ENCODE data around the gene STPG4. TPM values are rescaled to one million over a fixed set of nuclear protein-coding genes. Genes with fewer than 3 reads are reported as not detected.

Gene STPG4
- total and polyA plus RNA-seq, 12 donors: 0.06 to 0.45 (median 0.44) TPM; not detected in 9

DNA sequence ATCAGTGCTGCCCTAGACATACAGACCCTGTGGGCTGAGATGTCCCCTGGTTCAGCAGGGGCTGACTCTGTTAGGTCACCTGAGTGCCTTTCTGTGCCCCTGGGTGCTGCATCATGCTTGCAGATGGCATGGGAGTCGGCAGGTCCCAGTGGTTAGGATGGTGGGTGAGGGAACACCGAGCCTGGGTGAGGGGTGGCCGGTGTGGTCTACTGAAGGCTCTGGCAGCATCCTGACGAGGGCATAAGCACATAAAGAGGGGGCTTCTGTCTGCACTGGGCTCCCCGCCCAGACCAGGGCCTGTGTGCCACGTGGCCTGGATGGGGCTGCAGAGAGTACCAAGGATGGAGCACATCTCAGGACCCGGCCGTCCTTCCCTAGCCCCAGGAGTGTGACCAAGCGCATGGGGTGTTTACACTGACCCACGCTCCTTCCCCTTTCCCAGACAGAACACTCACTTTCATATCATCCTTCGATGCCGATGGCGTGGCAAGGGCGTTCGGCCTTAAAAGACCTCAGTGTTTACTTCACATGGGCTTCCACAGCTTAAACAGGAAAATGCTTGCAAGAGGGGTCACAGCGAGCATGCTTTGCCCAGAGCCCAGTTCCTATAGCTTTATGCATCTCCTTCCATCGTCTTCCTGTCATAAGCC, 115.1 kb downstream of the STPG4 start:
- Histone ChIP-seq H3K36me3 (peaks cover 0 to 31% (median 0%) of the 10 kb centered on the region in 9 donors), H3K27ac (peak overlapping the region in 9 of 10 donors; percentile 57 to 88 (median 77)), H3K27me3 (no peaks in the 10 kb centered on the region), H3K9me3 (no peaks in the 10 kb centered on the region), H3K4me3 (no peak overlapping the region), H3K4me1 (peaks cover 39 to 75% (median 66%) of the 10 kb centered on the region in 9 donors)
- intact Hi-C loops (cut with DNase I): loop anchor here in 1 of 10 donors (5.0 kb wide), 1 partner anchor 38 kb away; no protein-coding TSS in a partner anchor
- ATAC-seq: no peak
- TF ChIP-seq, protein P1, sequence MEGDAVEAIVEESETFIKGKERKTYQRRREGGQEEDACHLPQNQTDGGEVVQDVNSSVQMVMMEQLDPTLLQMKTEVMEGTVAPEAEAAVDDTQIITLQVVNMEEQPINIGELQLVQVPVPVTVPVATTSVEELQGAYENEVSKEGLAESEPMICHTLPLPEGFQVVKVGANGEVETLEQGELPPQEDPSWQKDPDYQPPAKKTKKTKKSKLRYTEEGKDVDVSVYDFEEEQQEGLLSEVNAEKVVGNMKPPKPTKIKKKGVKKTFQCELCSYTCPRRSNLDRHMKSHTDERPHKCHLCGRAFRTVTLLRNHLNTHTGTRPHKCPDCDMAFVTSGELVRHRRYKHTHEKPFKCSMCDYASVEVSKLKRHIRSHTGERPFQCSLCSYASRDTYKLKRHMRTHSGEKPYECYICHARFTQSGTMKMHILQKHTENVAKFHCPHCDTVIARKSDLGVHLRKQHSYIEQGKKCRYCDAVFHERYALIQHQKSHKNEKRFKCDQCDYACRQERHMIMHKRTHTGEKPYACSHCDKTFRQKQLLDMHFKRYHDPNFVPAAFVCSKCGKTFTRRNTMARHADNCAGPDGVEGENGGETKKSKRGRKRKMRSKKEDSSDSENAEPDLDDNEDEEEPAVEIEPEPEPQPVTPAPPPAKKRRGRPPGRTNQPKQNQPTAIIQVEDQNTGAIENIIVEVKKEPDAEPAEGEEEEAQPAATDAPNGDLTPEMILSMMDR (IDR thresholded peaks at IDR 0.05): no peak
- DNase-seq: no peak
- WGBS, 2 donors: 85 to 94% methylated on average over 17 of the region's 17 CpGs

DNA sequence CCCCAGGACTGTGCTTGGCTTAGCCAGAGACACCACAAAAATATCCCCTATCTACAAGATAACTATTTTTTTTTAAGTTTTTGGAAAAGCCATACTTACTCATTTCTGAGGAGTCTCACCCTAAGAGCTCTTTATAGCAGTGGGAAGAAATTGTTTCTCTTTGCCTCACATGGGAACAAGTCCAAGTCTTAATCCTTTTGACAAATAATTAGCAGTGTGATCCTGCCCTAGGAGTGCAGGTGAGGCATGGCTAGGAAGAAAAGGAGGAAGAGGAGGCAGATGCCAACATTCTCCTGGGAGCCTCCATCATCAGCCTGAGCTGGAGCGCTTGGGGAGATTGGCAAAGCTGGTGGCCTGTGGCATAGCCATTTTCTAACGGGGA, 115.6 kb downstream of the STPG4 start:
- DNase-seq (no peak), ATAC-seq (no peak)
- Histone ChIP-seq H3K36me3 (peaks cover 0 to 29% (median 0%) of the 10 kb centered on the region in 9 donors), H3K27me3 (no peaks in the 10 kb centered on the region), H3K27ac (peak overlapping the region in 7 of 10 donors; percentile 57 to 88 (median 77)), H3K9me3 (no peaks in the 10 kb centered on the region), H3K4me3 (no peak overlapping the region), H3K4me1 (peaks cover 45 to 81% (median 71%) of the 10 kb centered on the region in 9 donors)
- TF ChIP-seq, protein P1 (IDR thresholded peaks at IDR 0.05): no peak
- 89 to 98% methylated on average over 2 of the region's 2 CpGs for WGBS, 2 donors
- intact Hi-C loops (cut with DNase I): no loop called here

DNA sequence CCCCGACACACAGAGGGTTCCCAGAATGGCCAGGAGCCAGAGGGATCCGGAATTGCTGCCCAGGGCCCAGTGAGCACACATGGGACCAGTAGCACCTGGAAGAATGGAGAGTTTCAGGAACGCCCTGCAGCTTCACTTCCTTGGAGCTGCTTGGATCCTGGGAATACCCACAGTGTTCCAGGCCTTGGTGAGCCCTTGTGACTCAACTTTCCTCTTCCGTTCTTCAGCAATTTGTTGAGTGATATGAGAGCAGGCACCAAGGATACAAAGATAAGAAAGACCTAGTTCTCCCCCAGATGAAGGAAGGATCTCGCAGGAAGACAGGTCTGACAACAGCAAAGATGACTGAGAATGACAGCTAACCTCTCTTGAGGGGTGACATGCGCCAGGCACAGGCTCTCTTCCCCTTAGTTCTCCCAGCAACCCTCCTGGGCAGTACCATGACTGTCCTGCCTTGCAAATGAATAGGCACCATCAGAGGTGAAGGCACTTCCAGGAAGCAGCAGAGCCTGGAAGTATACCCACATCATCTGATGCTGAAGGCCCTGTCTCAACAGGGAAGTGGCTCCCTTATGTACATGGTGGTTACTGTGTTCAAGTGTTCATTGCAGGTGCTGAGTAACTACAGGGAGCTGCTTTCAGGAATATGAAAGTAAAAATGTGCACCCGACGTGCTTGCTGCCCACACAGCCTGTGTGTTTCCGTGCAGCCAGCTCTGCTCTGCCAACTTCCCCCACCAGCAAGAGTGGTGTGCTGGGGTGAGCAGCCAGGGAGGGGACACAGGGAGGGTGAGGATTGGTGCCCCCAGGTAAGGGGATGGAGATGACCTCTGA, 116.2 kb downstream of the STPG4 start:
- no peaks in the 10 kb centered on the region for H3K9me3 ChIP-seq
- H3K27ac ChIP-seq: peak overlapping the region in 6 of 10 donors; percentile 47 to 88 (median 77)
- ATAC-seq: no peak
- H3K4me1 ChIP-seq: peaks cover 48 to 81% (median 74%) of the 10 kb centered on the region in 9 donors
- TF ChIP-seq, protein P1 (IDR thresholded peaks at IDR 0.05): no peak
- WGBS, 2 donors: 73 to 83% methylated on average over 9 of the region's 9 CpGs
- DNase-seq: no peak
- H3K4me3 ChIP-seq: no peak overlapping the region
- intact Hi-C loops (cut with DNase I): no loop called here
- H3K36me3 ChIP-seq: peaks cover 0 to 24% (median 0%) of the 10 kb centered on the region in 9 donors
- H3K27me3 ChIP-seq: no peaks in the 10 kb centered on the region

DNA sequence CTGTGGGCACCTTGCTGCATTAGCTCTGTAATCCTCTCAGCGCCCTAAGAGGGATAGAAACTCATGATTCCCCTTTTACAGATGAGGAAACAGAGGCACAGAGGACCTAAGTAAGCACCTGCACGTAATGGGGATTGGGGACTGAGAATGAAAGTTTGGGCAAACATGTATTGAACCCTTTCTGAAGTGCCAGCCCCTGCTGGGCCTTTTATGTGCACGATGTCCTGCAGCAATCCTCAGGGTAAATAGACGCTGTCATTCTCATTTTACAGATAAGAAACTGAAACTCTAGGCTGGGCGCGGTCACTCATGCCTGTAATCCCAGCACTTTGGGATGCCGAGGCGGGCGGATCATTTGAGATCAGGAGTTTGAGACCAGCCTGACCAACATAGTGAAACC, 117.4 kb downstream of the STPG4 start:
- H3K36me3 ChIP-seq: peaks cover 0 to 24% (median 0%) of the 10 kb centered on the region in 9 donors
- H3K27me3 ChIP-seq: no peaks in the 10 kb centered on the region
- H3K4me1 ChIP-seq: peaks cover 46 to 81% (median 74%) of the 10 kb centered on the region in 9 donors
- 81 to 82% methylated on average over 9 of the region's 9 CpGs for WGBS, 2 donors
- intact Hi-C loops (cut with DNase I): no loop called here
- no peaks in the 10 kb centered on the region for H3K9me3 ChIP-seq
- no peak overlapping the region for H3K4me3 ChIP-seq
- DNase-seq (no peak), ATAC-seq (no peak)
- TF ChIP-seq, protein P1 (IDR thresholded peaks at IDR 0.05): no peak
- H3K27ac ChIP-seq: peak overlapping the region in 1 of 10 donors; percentile 97

Other genes starting within 250 kb of the STPG4 start
- 10 to 100 TPM; 47.8 to 88.4 (median 54.0) TPM for gene MCFD2, start 239.5 kb downstream of the STPG4 start, total RNA-seq
- gene MCFD2, start 239.5 kb downstream of the STPG4 start, polyA plus RNA-seq: 10 to 100 TPM; 13.2 to 53.4 TPM
- gene TTC7A, start 214.1 kb downstream of the STPG4 start, total RNA-seq: 10 to 100 TPM in 2 of 10 donors, 1 to 10 TPM in 8; 4.8 to 11.4 (median 6.7) TPM
- 10 to 100 TPM in 1 of 2 donors, 1 to 10 TPM in 1; 6.0 to 11.0 TPM for gene TTC7A, start 214.1 kb downstream of the STPG4 start, polyA plus RNA-seq
- gene CALM2, start 21.2 kb upstream of the STPG4 start, total RNA-seq: 100 to 1,000 TPM; 364 to 750 (median 453) TPM
- 100 to 1,000 TPM; 362 to 367 TPM for gene CALM2, start 21.2 kb upstream of the STPG4 start, polyA plus RNA-seq
- 1 to 10 TPM in 2 of 10 donors, under 1 TPM in 5, not detected in 3; 0.16 to 2.9 (median 0.46) TPM for gene EPCAM, start 214.0 kb upstream of the STPG4 start, total RNA-seq
- under 1 TPM; 0.07 to 0.15 TPM for gene EPCAM, start 214.0 kb upstream of the STPG4 start, polyA plus RNA-seq
- gene MSH2, start 247.8 kb upstream of the STPG4 start, total RNA-seq: 10 to 100 TPM; 10.5 to 18.9 (median 16.7) TPM
- gene MSH2, start 247.8 kb upstream of the STPG4 start, polyA plus RNA-seq: 1 to 10 TPM; 4.3 to 6.5 TPM

Data from heart right ventricle (tissue), 16 donors.